HEK293 (cell line): ENCODE measurements around the gene TMEM229B.

ENCODE experiments used
- TCF7L2 ChIP-seq: IDR thresholded peaks from 2 replicates; pipeline ENCODE4 v1.6.1; 2011; ENCODE audit warnings: low read depth, mild to moderate bottlenecking, inconsistent platforms, low read length, moderate library complexity, borderline replicate concordance
- TF ChIP-seq, protein P1 (sequence below): fragments of 450-650 bp; formaldehyde crosslinking; IDR thresholded peaks from 2 replicates; pipeline ENCODE4 v1.5.1; 2016; ENCODE audit warnings: missing biosample characterization, missing genetic modification characterization
- TF ChIP-seq, protein P2 (sequence below): fragments of 450-650 bp; formaldehyde crosslinking; IDR thresholded peaks from 2 replicates; pipeline ENCODE4 v1.5.1; 2016; ENCODE audit warnings: missing biosample characterization, missing genetic modification characterization
- TF ChIP-seq, protein P3 (sequence below): fragments of 450-650 bp; formaldehyde crosslinking; IDR thresholded peaks from 2 replicates; pipeline ENCODE4 v1.5.1; 2016; ENCODE audit warnings: missing biosample characterization, missing genetic modification characterization

DNA sequence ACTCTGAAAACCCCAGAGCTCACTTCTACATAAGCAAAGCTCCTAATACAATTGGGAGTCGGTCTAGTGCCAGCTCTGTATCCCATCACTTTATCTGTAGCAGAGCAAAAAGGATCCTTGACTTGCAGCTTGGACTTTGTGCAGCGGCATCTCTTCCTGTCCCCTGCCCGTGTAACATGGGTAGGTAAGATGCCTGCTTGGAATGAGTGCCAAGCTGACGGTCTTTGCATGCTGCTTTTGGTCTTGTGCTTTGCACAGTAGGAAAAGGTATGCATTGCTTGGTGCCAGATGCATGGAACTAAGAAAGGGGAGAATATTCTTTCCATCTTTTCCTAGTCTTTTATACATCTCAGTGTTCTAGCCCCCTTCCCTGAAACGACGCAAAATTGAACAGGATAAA, 37.7 kb upstream of the TMEM229B start:
- TF ChIP-seq, protein P1, sequence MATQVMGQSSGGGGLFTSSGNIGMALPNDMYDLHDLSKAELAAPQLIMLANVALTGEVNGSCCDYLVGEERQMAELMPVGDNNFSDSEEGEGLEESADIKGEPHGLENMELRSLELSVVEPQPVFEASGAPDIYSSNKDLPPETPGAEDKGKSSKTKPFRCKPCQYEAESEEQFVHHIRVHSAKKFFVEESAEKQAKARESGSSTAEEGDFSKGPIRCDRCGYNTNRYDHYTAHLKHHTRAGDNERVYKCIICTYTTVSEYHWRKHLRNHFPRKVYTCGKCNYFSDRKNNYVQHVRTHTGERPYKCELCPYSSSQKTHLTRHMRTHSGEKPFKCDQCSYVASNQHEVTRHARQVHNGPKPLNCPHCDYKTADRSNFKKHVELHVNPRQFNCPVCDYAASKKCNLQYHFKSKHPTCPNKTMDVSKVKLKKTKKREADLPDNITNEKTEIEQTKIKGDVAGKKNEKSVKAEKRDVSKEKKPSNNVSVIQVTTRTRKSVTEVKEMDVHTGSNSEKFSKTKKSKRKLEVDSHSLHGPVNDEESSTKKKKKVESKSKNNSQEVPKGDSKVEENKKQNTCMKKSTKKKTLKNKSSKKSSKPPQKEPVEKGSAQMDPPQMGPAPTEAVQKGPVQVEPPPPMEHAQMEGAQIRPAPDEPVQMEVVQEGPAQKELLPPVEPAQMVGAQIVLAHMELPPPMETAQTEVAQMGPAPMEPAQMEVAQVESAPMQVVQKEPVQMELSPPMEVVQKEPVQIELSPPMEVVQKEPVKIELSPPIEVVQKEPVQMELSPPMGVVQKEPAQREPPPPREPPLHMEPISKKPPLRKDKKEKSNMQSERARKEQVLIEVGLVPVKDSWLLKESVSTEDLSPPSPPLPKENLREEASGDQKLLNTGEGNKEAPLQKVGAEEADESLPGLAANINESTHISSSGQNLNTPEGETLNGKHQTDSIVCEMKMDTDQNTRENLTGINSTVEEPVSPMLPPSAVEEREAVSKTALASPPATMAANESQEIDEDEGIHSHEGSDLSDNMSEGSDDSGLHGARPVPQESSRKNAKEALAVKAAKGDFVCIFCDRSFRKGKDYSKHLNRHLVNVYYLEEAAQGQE (tag by site-specific recombination) = no peak
- TF ChIP-seq, protein P2, sequence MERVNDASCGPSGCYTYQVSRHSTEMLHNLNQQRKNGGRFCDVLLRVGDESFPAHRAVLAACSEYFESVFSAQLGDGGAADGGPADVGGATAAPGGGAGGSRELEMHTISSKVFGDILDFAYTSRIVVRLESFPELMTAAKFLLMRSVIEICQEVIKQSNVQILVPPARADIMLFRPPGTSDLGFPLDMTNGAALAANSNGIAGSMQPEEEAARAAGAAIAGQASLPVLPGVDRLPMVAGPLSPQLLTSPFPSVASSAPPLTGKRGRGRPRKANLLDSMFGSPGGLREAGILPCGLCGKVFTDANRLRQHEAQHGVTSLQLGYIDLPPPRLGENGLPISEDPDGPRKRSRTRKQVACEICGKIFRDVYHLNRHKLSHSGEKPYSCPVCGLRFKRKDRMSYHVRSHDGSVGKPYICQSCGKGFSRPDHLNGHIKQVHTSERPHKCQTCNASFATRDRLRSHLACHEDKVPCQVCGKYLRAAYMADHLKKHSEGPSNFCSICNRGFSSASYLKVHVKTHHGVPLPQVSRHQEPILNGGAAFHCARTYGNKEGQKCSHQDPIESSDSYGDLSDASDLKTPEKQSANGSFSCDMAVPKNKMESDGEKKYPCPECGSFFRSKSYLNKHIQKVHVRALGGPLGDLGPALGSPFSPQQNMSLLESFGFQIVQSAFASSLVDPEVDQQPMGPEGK (tag by site-specific recombination) = no peak
- TF ChIP-seq, protein P3, sequence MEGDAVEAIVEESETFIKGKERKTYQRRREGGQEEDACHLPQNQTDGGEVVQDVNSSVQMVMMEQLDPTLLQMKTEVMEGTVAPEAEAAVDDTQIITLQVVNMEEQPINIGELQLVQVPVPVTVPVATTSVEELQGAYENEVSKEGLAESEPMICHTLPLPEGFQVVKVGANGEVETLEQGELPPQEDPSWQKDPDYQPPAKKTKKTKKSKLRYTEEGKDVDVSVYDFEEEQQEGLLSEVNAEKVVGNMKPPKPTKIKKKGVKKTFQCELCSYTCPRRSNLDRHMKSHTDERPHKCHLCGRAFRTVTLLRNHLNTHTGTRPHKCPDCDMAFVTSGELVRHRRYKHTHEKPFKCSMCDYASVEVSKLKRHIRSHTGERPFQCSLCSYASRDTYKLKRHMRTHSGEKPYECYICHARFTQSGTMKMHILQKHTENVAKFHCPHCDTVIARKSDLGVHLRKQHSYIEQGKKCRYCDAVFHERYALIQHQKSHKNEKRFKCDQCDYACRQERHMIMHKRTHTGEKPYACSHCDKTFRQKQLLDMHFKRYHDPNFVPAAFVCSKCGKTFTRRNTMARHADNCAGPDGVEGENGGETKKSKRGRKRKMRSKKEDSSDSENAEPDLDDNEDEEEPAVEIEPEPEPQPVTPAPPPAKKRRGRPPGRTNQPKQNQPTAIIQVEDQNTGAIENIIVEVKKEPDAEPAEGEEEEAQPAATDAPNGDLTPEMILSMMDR = no peak
- no peak for TF ChIP-seq TCF7L2
